HCT116 (cell line): ENCODE data around the gene PCDH15. TPM values are rescaled to one million over a fixed set of nuclear protein-coding genes. Genes with fewer than 3 reads are reported as not detected.

Experiments
- ATAC-seq: fragments of 200-7000 bp; cut with Tn5 transposase; 2 replicates; pipeline ENCODE4 v1.9.1; 2020; ENCODE audit warnings: mild to moderate bottlenecking, moderate library complexity
- BruUV-seq: library from RNA; stranded (reverse); fragments of 400-500 nt; replicated peaks from 2 replicates; lab custom pipeline; 2021; lab: Mats Ljungman, UMichigan
- CTCF ChIA-PET: fragments of 300-600 bp; sonication (Branson Sonifier 250); formaldehyde crosslinking; loops from one replicate; lab custom pipeline; 2021; ENCODE audit warnings: antibody characterized with exemption; lab: Charles Lee
- POLR2A ChIA-PET: fragments of 300-600, 350-600 bp; sonication (Branson Sonifier 250); formaldehyde crosslinking; loops from one replicate; lab custom pipeline; 2021; ENCODE audit warnings: antibody characterized with exemption; lab: Charles Lee
- RAD21 ChIA-PET, 2 experiments: fragments of 300-600 bp; sonication (Branson Sonifier 250); formaldehyde crosslinking; loops; one replicate each; lab custom pipeline; 2023; ENCODE audit warnings: low total read pairs in 2 of 2; ENCODE audit not compliant: uncharacterized antibody in 2 of 2, unreplicated experiment in 2 of 2, low non-redundant PET in 1 of 2; lab: Charles Lee
- DNase-seq: peaks from one replicate; pipeline ENCODE4 v3.0.0-alpha.2; 2010; ENCODE audit warnings: low read depth, low spot score
- H2AFZ ChIP-seq: fragments of 200-600 bp; shearing (Covaris generic), sonication (generic); 2 replicates; pipeline ENCODE4 v1.6.1; 2017; ENCODE audit warnings: low read depth, mixed run types, mixed read lengths, antibody characterized with exemption, low read length; ENCODE audit not compliant: poor library complexity, severe bottlenecking
- H3K27ac ChIP-seq: 2 replicates; pipeline ENCODE4 v1.5.1; 2012; ENCODE audit warnings: low read depth, low read length
- H3K27me3 ChIP-seq: fragments of 200-600 bp; sonication (generic); 2 replicates; pipeline ENCODE4 v1.6.1; 2016; ENCODE audit warnings: mixed run types, low read length, mixed read lengths; ENCODE audit not compliant: insufficient read depth
- H3K36me3 ChIP-seq, 2 experiments: fragments of 200-500 bp in 1 of 2; fragments of 200-600 bp in 1 of 2; sonication (Bioruptor generic) in 1 of 2; sonication (generic) in 1 of 2; 2 replicates each; pipeline versions ENCODE4 v1.5.1 to v1.6.1; 2014 to 2016; ENCODE audit warnings: low read length in 2 of 2, inconsistent platforms in 1 of 2, mixed read lengths in 1 of 2, mixed run types in 1 of 2; ENCODE audit not compliant: insufficient read depth in 2 of 2, control insufficient read depth in 1 of 2
- H3K4me1 ChIP-seq, 2 experiments: fragments of 200-600 bp in 1 of 2; sonication (generic) in 1 of 2; 2 replicates each; pipeline versions ENCODE4 v1.5.1 to v1.6.1; 2012 to 2017; ENCODE audit warnings: low read length in 2 of 2, inconsistent platforms in 1 of 2, mild to moderate bottlenecking in 1 of 2, mixed read lengths in 1 of 2, mixed run types in 1 of 2, moderate library complexity in 1 of 2; ENCODE audit not compliant: insufficient read depth in 2 of 2, control insufficient read depth in 1 of 2
- H3K4me2 ChIP-seq: fragments of 200-600 bp; sonication (generic); 2 replicates; pipeline ENCODE4 v1.6.1; 2017; ENCODE audit warnings: mixed run types, low read length, mixed read lengths
- H3K4me3 ChIP-seq, 2 experiments: fragments of 200-600 bp in 1 of 2; sonication (generic) in 1 of 2; replicated peaks in 1 of 2; 2 replicates each; pipeline ENCODE4 v1.5.1; 2011 to 2016; ENCODE audit warnings: low read length in 2 of 2, control low read depth in 1 of 2, low read depth in 1 of 2, mild to moderate bottlenecking in 1 of 2, mixed read lengths in 1 of 2, mixed run types in 1 of 2
- H3K79me2 ChIP-seq: fragments of 200-600 bp; sonication (generic); 2 replicates; pipeline ENCODE4 v1.6.1; 2017; ENCODE audit warnings: mild to moderate bottlenecking, mixed run types, low read length, moderate library complexity, mixed read lengths; ENCODE audit not compliant: insufficient read depth
- H3K9ac ChIP-seq: fragments of 200-600 bp; sonication (generic); 2 replicates; pipeline ENCODE4 v1.6.1; 2016; ENCODE audit warnings: low read length, mixed read lengths
- H3K9me2 ChIP-seq: fragments of 200-600 bp; sonication (generic), shearing (Covaris generic); 2 replicates; pipeline ENCODE4 v1.6.1; 2017; ENCODE audit warnings: mixed run types, mild to moderate bottlenecking, moderate library complexity; ENCODE audit not compliant: insufficient read depth
- H3K9me3 ChIP-seq, 2 experiments: fragments of 200-500 bp in 1 of 2; fragments of 200-600 bp in 1 of 2; sonication (Bioruptor generic) in 1 of 2; sonication (generic) in 1 of 2; 2 replicates each; pipeline ENCODE4 v1.6.1; 2014 to 2017; ENCODE audit warnings: low read length in 2 of 2, mixed read lengths in 2 of 2, inconsistent platforms in 1 of 2, low read depth in 1 of 2, mild to moderate bottlenecking in 1 of 2, mixed run types in 1 of 2, moderate library complexity in 1 of 2; ENCODE audit not compliant: control insufficient read depth in 1 of 2, insufficient read depth in 1 of 2
- H4K20me1 ChIP-seq: fragments of 200-600 bp; sonication (generic), shearing (Covaris generic); 2 replicates; pipeline ENCODE4 v1.6.1; 2017; ENCODE audit warnings: mixed run types, mild to moderate bottlenecking, moderate library complexity; ENCODE audit not compliant: insufficient read depth
- EGR1 ChIP-seq: IDR thresholded peaks from 2 replicates; pipeline ENCODE4 v1.6.1; 2012; ENCODE audit warnings: low read depth
- ELF1 ChIP-seq: IDR thresholded peaks from 2 replicates; pipeline ENCODE4 v1.6.1; 2012; ENCODE audit warnings: low read depth, borderline replicate concordance
- EZH2phosphoT487 ChIP-seq: fragments of 200-600 bp; IDR thresholded peaks from 2 replicates; pipeline ENCODE4 v1.6.1; 2018; ENCODE audit warnings: antibody characterized with exemption, borderline replicate concordance
- POLR2A ChIP-seq: IDR thresholded peaks from 2 replicates; pipeline ENCODE4 v1.7.0; 2011; ENCODE audit warnings: borderline replicate concordance; ENCODE audit not compliant: insufficient read depth, insufficient read length; ENCODE audit errors: extremely low read depth
- POLR2AphosphoS5 ChIP-seq: IDR thresholded peaks from 2 replicates; pipeline ENCODE4 v1.6.1; 2011; ENCODE audit warnings: mild to moderate bottlenecking, low read depth, low read length, moderate library complexity
- ZNF274 ChIP-seq: fragments of 200-500 bp; sonication (Bioruptor generic); IDR thresholded peaks from 2 replicates; pipeline ENCODE4 v1.6.1; 2014; ENCODE audit warnings: mild to moderate bottlenecking, low read depth, low read length, inconsistent platforms
- intact Hi-C: fragments of 100-400 bp; cut with micrococcal nuclease; formaldehyde crosslinking; loops from 2 replicates; pipeline ENCODE4 v1.10.0; 2022
- total RNA-seq: library from RNA; stranded (reverse); gene quantifications from one replicate; pipeline ENCODE4 v1.2.1, GENCODE V29; 2021; ENCODE audit not compliant: unreplicated experiment
- TF ChIP-seq, protein P1 (sequence below): IDR thresholded peaks from 2 replicates; pipeline ENCODE4 v1.6.1; 2012
- TF ChIP-seq, protein P2 (sequence below): IDR thresholded peaks from 2 replicates; pipeline ENCODE4 v1.6.1; 2012; ENCODE audit warnings: low read depth
- TF ChIP-seq, protein P3 (sequence below): IDR thresholded peaks from 2 replicates; pipeline ENCODE4 v1.6.1; 2011; ENCODE audit warnings: mild to moderate bottlenecking, low read length, moderate library complexity; ENCODE audit not compliant: insufficient replicate concordance; ENCODE audit errors: extremely low read depth

PCDH15 gene
- total RNA-seq, 1 experiment from 2014 or later = not detected

DNA sequence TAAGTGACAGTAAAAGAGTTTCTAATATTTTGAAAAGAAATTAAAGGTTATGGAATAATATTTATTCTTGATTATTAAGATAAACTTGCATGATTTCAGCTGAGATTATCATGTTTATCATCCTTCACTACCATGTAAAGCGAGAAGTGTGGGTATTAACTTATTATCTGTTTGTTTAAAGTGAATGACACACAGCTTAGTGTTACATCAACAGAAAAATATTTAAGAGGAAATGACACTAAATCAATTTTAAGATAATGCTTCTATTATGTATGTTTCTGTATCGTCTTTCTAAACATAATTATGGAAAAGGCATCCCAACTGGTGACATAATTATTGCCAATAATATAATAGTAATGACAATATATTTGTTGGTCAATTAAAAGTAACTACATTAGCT is 213.1 kb downstream of the PCDH15 start:
- TF ChIP-seq ELF1 (no peak), EZH2phosphoT487 (no peak), POLR2AphosphoS5 (no peak), EGR1 (no peak), POLR2A (no peak), ZNF274 (no peak)
- TF ChIP-seq, protein P1, sequence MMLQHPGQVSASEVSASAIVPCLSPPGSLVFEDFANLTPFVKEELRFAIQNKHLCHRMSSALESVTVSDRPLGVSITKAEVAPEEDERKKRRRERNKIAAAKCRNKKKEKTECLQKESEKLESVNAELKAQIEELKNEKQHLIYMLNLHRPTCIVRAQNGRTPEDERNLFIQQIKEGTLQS = no peak
- TF ChIP-seq, protein P2, sequence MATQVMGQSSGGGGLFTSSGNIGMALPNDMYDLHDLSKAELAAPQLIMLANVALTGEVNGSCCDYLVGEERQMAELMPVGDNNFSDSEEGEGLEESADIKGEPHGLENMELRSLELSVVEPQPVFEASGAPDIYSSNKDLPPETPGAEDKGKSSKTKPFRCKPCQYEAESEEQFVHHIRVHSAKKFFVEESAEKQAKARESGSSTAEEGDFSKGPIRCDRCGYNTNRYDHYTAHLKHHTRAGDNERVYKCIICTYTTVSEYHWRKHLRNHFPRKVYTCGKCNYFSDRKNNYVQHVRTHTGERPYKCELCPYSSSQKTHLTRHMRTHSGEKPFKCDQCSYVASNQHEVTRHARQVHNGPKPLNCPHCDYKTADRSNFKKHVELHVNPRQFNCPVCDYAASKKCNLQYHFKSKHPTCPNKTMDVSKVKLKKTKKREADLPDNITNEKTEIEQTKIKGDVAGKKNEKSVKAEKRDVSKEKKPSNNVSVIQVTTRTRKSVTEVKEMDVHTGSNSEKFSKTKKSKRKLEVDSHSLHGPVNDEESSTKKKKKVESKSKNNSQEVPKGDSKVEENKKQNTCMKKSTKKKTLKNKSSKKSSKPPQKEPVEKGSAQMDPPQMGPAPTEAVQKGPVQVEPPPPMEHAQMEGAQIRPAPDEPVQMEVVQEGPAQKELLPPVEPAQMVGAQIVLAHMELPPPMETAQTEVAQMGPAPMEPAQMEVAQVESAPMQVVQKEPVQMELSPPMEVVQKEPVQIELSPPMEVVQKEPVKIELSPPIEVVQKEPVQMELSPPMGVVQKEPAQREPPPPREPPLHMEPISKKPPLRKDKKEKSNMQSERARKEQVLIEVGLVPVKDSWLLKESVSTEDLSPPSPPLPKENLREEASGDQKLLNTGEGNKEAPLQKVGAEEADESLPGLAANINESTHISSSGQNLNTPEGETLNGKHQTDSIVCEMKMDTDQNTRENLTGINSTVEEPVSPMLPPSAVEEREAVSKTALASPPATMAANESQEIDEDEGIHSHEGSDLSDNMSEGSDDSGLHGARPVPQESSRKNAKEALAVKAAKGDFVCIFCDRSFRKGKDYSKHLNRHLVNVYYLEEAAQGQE = no peak
- TF ChIP-seq, protein P3, sequence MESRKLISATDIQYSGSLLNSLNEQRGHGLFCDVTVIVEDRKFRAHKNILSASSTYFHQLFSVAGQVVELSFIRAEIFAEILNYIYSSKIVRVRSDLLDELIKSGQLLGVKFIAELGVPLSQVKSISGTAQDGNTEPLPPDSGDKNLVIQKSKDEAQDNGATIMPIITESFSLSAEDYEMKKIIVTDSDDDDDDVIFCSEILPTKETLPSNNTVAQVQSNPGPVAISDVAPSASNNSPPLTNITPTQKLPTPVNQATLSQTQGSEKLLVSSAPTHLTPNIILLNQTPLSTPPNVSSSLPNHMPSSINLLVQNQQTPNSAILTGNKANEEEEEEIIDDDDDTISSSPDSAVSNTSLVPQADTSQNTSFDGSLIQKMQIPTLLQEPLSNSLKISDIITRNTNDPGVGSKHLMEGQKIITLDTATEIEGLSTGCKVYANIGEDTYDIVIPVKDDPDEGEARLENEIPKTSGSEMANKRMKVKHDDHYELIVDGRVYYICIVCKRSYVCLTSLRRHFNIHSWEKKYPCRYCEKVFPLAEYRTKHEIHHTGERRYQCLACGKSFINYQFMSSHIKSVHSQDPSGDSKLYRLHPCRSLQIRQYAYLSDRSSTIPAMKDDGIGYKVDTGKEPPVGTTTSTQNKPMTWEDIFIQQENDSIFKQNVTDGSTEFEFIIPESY = no peak
- POLR2A ChIA-PET = no interaction called here
- ATAC-seq (no peak), DNase-seq (no peak)
- Histone ChIP-seq H4K20me1 (no peaks in the 10 kb centered on the region), H3K9me2 (no peaks in the 10 kb centered on the region), H3K4me3 (no peak overlapping the region), H2AFZ (no peak overlapping the region), H3K79me2 (no peaks in the 10 kb centered on the region), H3K4me2 (no peak overlapping the region), H3K4me1 (no peaks in the 10 kb centered on the region), H3K27ac (no peak overlapping the region), H3K9ac (no peak overlapping the region), H3K36me3 (no peaks in the 10 kb centered on the region), H3K27me3 (no peaks in the 10 kb centered on the region), H3K9me3 (peaks cover 10 to 17% of the 10 kb centered on the region in 2 experiments; a peak in 3 of 4 replicates)
- CTCF ChIA-PET = no interaction called here
- RAD21 ChIA-PET = no interaction called here
- BruUV-seq = no TSS peak
- intact Hi-C loops = no loop called here
